SK-N-SH (cell line): ENCODE measurements around the gene MT1H. TPM values are rescaled to one million over a fixed set of nuclear protein-coding genes. Genes with fewer than 3 reads are reported as not detected.

Experiments
- CTCF ChIA-PET: fragments of 300-600, 350-600 bp; formaldehyde crosslinking; extraction: SDS; loops from one replicate; lab custom pipeline; 2021; lab: Yijun Ruan, JAX
- POLR2A ChIA-PET: fragments of 350-600 bp; sonication (Branson Sonifier 250); formaldehyde crosslinking; extraction: SDS; loops from one replicate; lab custom pipeline; 2020; ENCODE audit warnings: antibody characterized with exemption, inconsistent platforms; lab: Yijun Ruan, JAX
- DNase-seq: peaks from one replicate; pipeline ENCODE4 v3.0.0; 2012
- H2AFZ ChIP-seq: fragments of 200-600 bp; sonication (generic); 2 replicates; pipeline ENCODE4 v1.8.1; 2016; ENCODE audit warnings: antibody characterized with exemption, mild to moderate bottlenecking, low read depth
- H3F3A ChIP-seq: fragments of 200-600 bp; sonication (generic); replicated peaks from 2 replicates; pipeline ENCODE3; 2016; ENCODE audit warnings: antibody characterized with exemption, mild to moderate bottlenecking; ENCODE audit not compliant: insufficient read depth
- H3K27ac ChIP-seq, 2 experiments: fragments of 200-500 bp in 1 of 2; fragments of 200-600 bp in 1 of 2; sonication (Bioruptor generic) in 1 of 2; sonication (generic), shearing (Covaris generic) in 1 of 2; 2 replicates each; pipeline versions ENCODE4 v1.5.1 to v1.6.1; 2014 to 2016; ENCODE audit warnings: low read depth in 2 of 2, inconsistent platforms in 1 of 2, low read length in 1 of 2, mild to moderate bottlenecking in 1 of 2, mixed read lengths in 1 of 2
- H3K27me3 ChIP-seq: fragments of 200-600 bp; sonication (generic), shearing (Covaris generic); 2 replicates; pipeline ENCODE4 v1.6.1; 2016; ENCODE audit warnings: mixed run types; ENCODE audit not compliant: insufficient read depth
- H3K36me3 ChIP-seq, 2 experiments: fragments of 200-500 bp in 1 of 2; fragments of 200-600 bp in 1 of 2; sonication (Bioruptor generic) in 1 of 2; sonication (generic) in 1 of 2; replicated peaks in 1 of 2; 2 replicates each; pipeline versions ENCODE3 to v1.5.1; 2014 to 2016; ENCODE audit warnings: low read length in 1 of 2, mild to moderate bottlenecking in 1 of 2; ENCODE audit not compliant: insufficient read depth in 2 of 2, control insufficient read depth in 1 of 2
- H3K4me1 ChIP-seq, 2 experiments: fragments of 200-500 bp in 1 of 2; fragments of 200-600 bp in 1 of 2; sonication (Bioruptor generic) in 1 of 2; sonication (generic), shearing (Covaris generic) in 1 of 2; 2 replicates each; pipeline versions ENCODE4 v1.5.1 to v1.6.1; 2014 to 2016; ENCODE audit warnings: low read depth in 1 of 2, low read length in 1 of 2, mixed run types in 1 of 2; ENCODE audit not compliant: insufficient read depth in 2 of 2, control insufficient read depth in 1 of 2
- H3K4me2 ChIP-seq: fragments of 200-600 bp; sonication (generic), shearing (Covaris generic); 2 replicates; pipeline ENCODE4 v1.6.1; 2017; ENCODE audit warnings: mixed run types
- H3K4me3 ChIP-seq, 2 experiments: fragments of 200-500 bp in 1 of 2; fragments of 200-600 bp in 1 of 2; sonication (Bioruptor generic) in 1 of 2; sonication (generic), shearing (Covaris generic) in 1 of 2; 2 replicates each; pipeline versions ENCODE4 v1.5.1 to v1.8.1; 2014 to 2016; ENCODE audit warnings: low read depth in 2 of 2, inconsistent platforms in 1 of 2, low read length in 1 of 2, mild to moderate bottlenecking in 1 of 2, mixed read lengths in 1 of 2, moderate library complexity in 1 of 2
- H3K79me2 ChIP-seq: fragments of 200-600 bp; sonication (generic); 2 replicates; pipeline ENCODE4 v1.8.1; 2017; ENCODE audit warnings: mild to moderate bottlenecking; ENCODE audit not compliant: insufficient read depth
- H3K9ac ChIP-seq: fragments of 200-600 bp; sonication (generic); 2 replicates; pipeline ENCODE4 v1.6.1; 2017; ENCODE audit warnings: mixed run types
- H3K9me2 ChIP-seq: fragments of 200-600 bp; sonication (generic); 2 replicates; pipeline ENCODE4 v1.6.1; 2017; ENCODE audit warnings: mixed run types
- H3K9me3 ChIP-seq: fragments of 200-600 bp; sonication (generic); 2 replicates; pipeline ENCODE4 v1.6.1; 2017; ENCODE audit warnings: mixed run types, mild to moderate bottlenecking, moderate library complexity
- H4K20me1 ChIP-seq: fragments of 200-600 bp; sonication (generic); 2 replicates; pipeline ENCODE4 v1.6.1; 2017; ENCODE audit warnings: mild to moderate bottlenecking, mixed run types; ENCODE audit not compliant: insufficient read depth
- CHD2 ChIP-seq: fragments of 150-350 bp; IDR thresholded peaks from 2 replicates; pipeline ENCODE4 v1.6.1; 2018; ENCODE audit warnings: low read length; ENCODE audit not compliant: partially characterized antibody
- EP300 ChIP-seq, 2 experiments: IDR thresholded peaks; 2 replicates each; pipeline versions ENCODE4 v1.4.0 to v1.6.1; 2012; ENCODE audit warnings: borderline replicate concordance in 1 of 2, low read depth in 1 of 2, low read length in 1 of 2
- FOXJ3 ChIP-seq: sonication (generic); formaldehyde crosslinking; IDR thresholded peaks from 2 replicates; pipeline ENCODE4 v1.5.1; 2020; ENCODE audit warnings: mild to moderate bottlenecking, missing genetic modification reagents
- FOXM1 ChIP-seq: IDR thresholded peaks from 2 replicates; pipeline ENCODE4 v1.4.0; 2012; ENCODE audit warnings: low read depth, mild to moderate bottlenecking
- JUND ChIP-seq: IDR thresholded peaks from 2 replicates; pipeline ENCODE4 v1.4.0; 2012
- MEF2A ChIP-seq: IDR thresholded peaks from 2 replicates; pipeline ENCODE4 v1.4.0; 2012; ENCODE audit warnings: low read depth, borderline replicate concordance
- NRF1 ChIP-seq: IDR thresholded peaks from 2 replicates; pipeline ENCODE4 v1.6.1; 2012; ENCODE audit warnings: low read depth, mild to moderate bottlenecking, low read length
- POLR2AphosphoS5 ChIP-seq: IDR thresholded peaks from 2 replicates; pipeline ENCODE4 v1.6.1; 2012; ENCODE audit warnings: low read depth, low read length
- RCOR1 ChIP-seq: fragments of 150-350 bp; IDR thresholded peaks from 2 replicates; pipeline ENCODE4 v1.6.1; 2017; ENCODE audit warnings: antibody characterized with exemption, low read length
- RFX5 ChIP-seq: IDR thresholded peaks from 2 replicates; pipeline ENCODE4 v1.6.1; 2012; ENCODE audit warnings: mild to moderate bottlenecking, improper control_type of control experiment, low read length
- TCF12 ChIP-seq: IDR thresholded peaks from 2 replicates; pipeline ENCODE4 v1.4.0; 2012
- TEAD4 ChIP-seq: IDR thresholded peaks from 2 replicates; pipeline ENCODE4 v1.4.0; 2012; ENCODE audit warnings: mild to moderate bottlenecking, borderline replicate concordance; ENCODE audit not compliant: insufficient read depth
- USF2 ChIP-seq: fragments of 150-350 bp; IDR thresholded peaks from 2 replicates; pipeline ENCODE4 v1.6.1; 2017; ENCODE audit warnings: antibody characterized with exemption, low read length, low read depth, borderline replicate concordance
- YY1 ChIP-seq: IDR thresholded peaks from 2 replicates; pipeline ENCODE4 v1.4.0; 2012; ENCODE audit warnings: low read depth, mild to moderate bottlenecking
- WGBS: methylation state at CpG from one replicate; pipeline ENCODE4 v1.1.6; 2017; ENCODE audit warnings: low lambda C conversion rate; 5-methylcytosine and 5-hydroxymethylcytosine counted together
- polyA plus RNA-seq, 3 experiments: library from polyadenylated mRNA; depleted of rRNA; stranded (reverse); fragments of >200 nt; gene quantifications; 2 replicates each; pipeline ENCODE4 v1.2.3, GENCODE V29; 2012
- TF ChIP-seq, protein P1 (sequence below): IDR thresholded peaks from 2 replicates; pipeline ENCODE4 v1.4.0; 2012; ENCODE audit warnings: low read depth
- TF ChIP-seq, protein P2 (sequence below): IDR thresholded peaks from 2 replicates; pipeline ENCODE4 v1.4.0; 2012; ENCODE audit warnings: low read depth, borderline replicate concordance

The MT1H gene
- polyA plus RNA-seq, 1 of the 3 experiments (the other 2 are of a cell fraction): not detected

- TF ChIP-seq POLR2AphosphoS5 (no peak), RCOR1 (no peak), FOXM1 (no peak), YY1 (no peak), CHD2 (no peak)
- TF ChIP-seq, protein P1, sequence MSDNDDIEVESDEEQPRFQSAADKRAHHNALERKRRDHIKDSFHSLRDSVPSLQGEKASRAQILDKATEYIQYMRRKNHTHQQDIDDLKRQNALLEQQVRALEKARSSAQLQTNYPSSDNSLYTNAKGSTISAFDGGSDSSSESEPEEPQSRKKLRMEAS: no peak
Observed at GRCh38 chr16:56651586-56651985, 18.0 kb upstream of the MT1H start, which contains the start of gene MT1B (continued).

DNA sequence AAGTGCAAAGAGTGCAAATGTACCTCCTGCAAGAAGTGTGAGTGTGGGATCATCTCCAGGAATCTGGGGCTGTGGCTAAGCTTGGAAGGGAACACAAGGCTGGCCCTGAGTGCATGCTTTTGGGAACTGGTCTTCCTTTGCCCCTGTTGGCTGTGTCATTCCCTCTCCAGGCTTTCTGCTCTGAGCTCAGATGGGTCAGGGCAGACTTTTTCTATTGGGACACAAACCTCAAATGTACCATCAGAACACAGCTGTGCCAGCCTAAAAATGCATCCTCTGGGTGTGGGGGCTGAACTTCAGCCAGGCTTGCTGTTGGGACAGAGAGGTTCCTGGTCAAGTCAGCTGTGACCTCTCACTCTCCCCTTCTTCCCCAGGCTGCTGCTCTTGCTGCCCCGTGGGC, 17.0 kb upstream of the MT1H start:
- no peak for DNase-seq
- H3K27me3 ChIP-seq: 0 out of 2 replicates have a peak, but pooled peaks cover under 1% of the 10 kb centered on the region
- H3F3A ChIP-seq: no peaks in the 10 kb centered on the region
- POLR2A ChIA-PET: no interaction called here
- no peak overlapping the region for H3K4me3 ChIP-seq
- no peaks in the 10 kb centered on the region for H3K36me3 ChIP-seq
- 33% methylated on average over 1 of the region's 1 CpG for WGBS
- no peaks in the 10 kb centered on the region for H3K9me3 ChIP-seq
- no peak for TF ChIP-seq RFX5
- no peak for TF ChIP-seq FOXJ3
- no peak for TF ChIP-seq EP300 (IDR thresholded peaks at IDR 0.05; ENCODE audit: borderline replicate concordance in 1 of 2, low read depth in 1 of 2, low read length in 1 of 2)
- TF ChIP-seq TCF12: no peak
- no peak for TF ChIP-seq USF2
- TF ChIP-seq FOXM1: no peak
- no peak for TF ChIP-seq TEAD4
- no peak for TF ChIP-seq JUND
- TF ChIP-seq, protein P2, sequence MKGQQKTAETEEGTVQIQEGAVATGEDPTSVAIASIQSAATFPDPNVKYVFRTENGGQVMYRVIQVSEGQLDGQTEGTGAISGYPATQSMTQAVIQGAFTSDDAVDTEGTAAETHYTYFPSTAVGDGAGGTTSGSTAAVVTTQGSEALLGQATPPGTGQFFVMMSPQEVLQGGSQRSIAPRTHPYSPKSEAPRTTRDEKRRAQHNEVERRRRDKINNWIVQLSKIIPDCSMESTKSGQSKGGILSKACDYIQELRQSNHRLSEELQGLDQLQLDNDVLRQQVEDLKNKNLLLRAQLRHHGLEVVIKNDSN: no peak
- TF ChIP-seq NRF1: no peak
- TF ChIP-seq MEF2A: no peak
- TF ChIP-seq, protein P1: no peak
- H3K9ac ChIP-seq: no peak overlapping the region
- no peak overlapping the region for H3K27ac ChIP-seq
- no peak overlapping the region for H2AFZ ChIP-seq
- H3K4me2 ChIP-seq: no peak overlapping the region
- no peaks in the 10 kb centered on the region for H4K20me1 ChIP-seq
- CTCF ChIA-PET: no interaction called here
- no peaks in the 10 kb centered on the region for H3K9me2 ChIP-seq
- H3K4me1 ChIP-seq: peaks cover 0 to 8% of the 10 kb centered on the region in 2 experiments; a peak in 2 of 4 replicates
- no peaks in the 10 kb centered on the region for H3K79me2 ChIP-seq
